Naive thymus-derived CD4-positive, alpha-beta T cell (primary cell): ENCODE results near the gene CD24. TPM values are rescaled to one million over a fixed set of nuclear protein-coding genes. Genes with fewer than 3 reads are reported as not detected.

ENCODE experiments used
- ATAC-seq: fragments of 150-1000 bp; cut with Tn5 transposase; 2 replicates; pipeline ENCODE4 v1.10.0; 2021; ENCODE audit warnings: mild to moderate bottlenecking, moderate library complexity
- CTCF ChIA-PET: fragments of 350-600 bp; sonication (Branson Sonifier 250); formaldehyde crosslinking; loops from one replicate; lab custom pipeline; 2021; ENCODE audit warnings: antibody characterized with exemption; lab: Charles Lee
- POLR2A ChIA-PET: fragments of 350-600 bp; sonication (Branson Sonifier 250); formaldehyde crosslinking; loops from one replicate; lab custom pipeline; 2021; ENCODE audit warnings: antibody characterized with exemption, inconsistent platforms; lab: Charles Lee
- DNase-seq, 9 donors: peaks; one replicate each; pipeline versions ENCODE4 v3.0.0 to v3.0.0-alpha.2; 2020 to 2022; ENCODE audit warnings: mixed read lengths in 1 of 9
- H3K27ac ChIP-seq: one replicate; pipeline ENCODE4 v1.7.0; 2013; ENCODE audit warnings: mild to moderate bottlenecking, low read depth, low read length, moderate library complexity
- H3K27me3 ChIP-seq, 2 donors: one replicate each; pipeline ENCODE4 v1.7.0; 2013; ENCODE audit warnings: low read length in 2 of 2, mild to moderate bottlenecking in 2 of 2, moderate library complexity in 2 of 2; ENCODE audit not compliant: control insufficient read depth in 2 of 2, insufficient read depth in 2 of 2
- H3K36me3 ChIP-seq, 3 experiments: 1 replicate in 2 of 3; 2 replicates in 1 of 3; pipeline ENCODE4 v1.7.0; 2013; ENCODE audit warnings: low read length in 3 of 3, mild to moderate bottlenecking in 3 of 3, moderate library complexity in 1 of 3; ENCODE audit not compliant: insufficient read depth in 3 of 3, control insufficient read depth in 2 of 3
- H3K4me1 ChIP-seq, 2 donors: one replicate each; pipeline ENCODE4 v1.7.0; 2013; ENCODE audit warnings: low read length in 2 of 2, mild to moderate bottlenecking in 2 of 2, moderate library complexity in 1 of 2; ENCODE audit not compliant: control insufficient read depth in 2 of 2, insufficient read depth in 2 of 2
- H3K4me3 ChIP-seq: 2 replicates; pipeline ENCODE4 v1.7.0; 2013; ENCODE audit warnings: mild to moderate bottlenecking, low read length
- H3K9me3 ChIP-seq, 3 experiments: 1 replicate in 2 of 3; 2 replicates in 1 of 3; pipeline ENCODE4 v1.7.0; 2013; ENCODE audit warnings: low read length in 3 of 3; ENCODE audit not compliant: control insufficient read depth in 2 of 3
- H3K27ac Mint-ChIP-seq, 9 donors: one replicate each; pipeline ENCODE4 v1.8.0; 2020 to 2022; ENCODE audit warnings: mixed read lengths in 9 of 9, mild to moderate bottlenecking in 8 of 9, moderate library complexity in 5 of 9, inconsistent platforms in 2 of 9
- H3K27me3 Mint-ChIP-seq, 5 donors: one replicate each; pipeline ENCODE4 v1.8.0; 2021 to 2022; ENCODE audit warnings: mixed read lengths in 5 of 5, mild to moderate bottlenecking in 1 of 5
- H3K36me3 Mint-ChIP-seq, 5 donors: one replicate each; pipeline ENCODE4 v1.8.0; 2020 to 2022; ENCODE audit warnings: mixed read lengths in 5 of 5, mild to moderate bottlenecking in 3 of 5, inconsistent platforms in 1 of 5
- H3K4me1 Mint-ChIP-seq, 7 donors: one replicate each; pipeline ENCODE4 v1.8.0; 2020 to 2022; ENCODE audit warnings: mixed read lengths in 7 of 7, mild to moderate bottlenecking in 3 of 7, inconsistent platforms in 1 of 7
- H3K4me3 Mint-ChIP-seq, 10 donors: one replicate each; pipeline ENCODE4 v1.8.0; 2020 to 2022; ENCODE audit warnings: mild to moderate bottlenecking in 10 of 10, mixed read lengths in 10 of 10, moderate library complexity in 6 of 10, inconsistent platforms in 2 of 10
- H3K9me3 Mint-ChIP-seq, 11 donors: one replicate each; pipeline ENCODE4 v1.8.0; 2020 to 2022; ENCODE audit warnings: mixed read lengths in 11 of 11, mild to moderate bottlenecking in 4 of 11, inconsistent platforms in 1 of 11, moderate library complexity in 1 of 11
- intact Hi-C, 2 donors: fragments of 100-400 bp; cut with micrococcal nuclease; formaldehyde crosslinking; loops; one replicate each; pipeline ENCODE4 v1.15.1; 2023
- polyA plus RNA-seq, 2 donors: library from polyadenylated mRNA; unstranded; fragments of 300-500 nt; fragmentation: Illumina TruSeq; gene quantifications; one replicate each; pipeline ENCODE4 v1.2.3, GENCODE V29; 2021
- total RNA-seq, 6 experiments: library from RNA in 5 of 6; stranded (reverse) in 5 of 6; gene quantifications; 1 replicate in 5 of 6; 2 replicates in 1 of 6; pipeline ENCODE4 v1.2.3 and lab custom pipeline; 2021 to 2026

Gene CD24
- total and polyA plus RNA-seq, 7 experiments from 2014 or later, result 0.15 to 3.5 (median 0.42) TPM

GRCh38 chr6:106964954-106965353 is 9.6 kb downstream of the CD24 start:
- DNase-seq (no peak), ATAC-seq (no peak)
- Histone ChIP-seq H3K27ac (no peak overlapping the region), H3K4me1 (no peaks in the 10 kb centered on the region), H3K9me3 (no peaks in the 10 kb centered on the region), H3K27me3 (no peaks in the 10 kb centered on the region), H3K36me3 (no peaks in the 10 kb centered on the region), H3K4me3 (no peak overlapping the region)
- intact Hi-C loops, result no loop called here
- Mint-ChIP-seq H3K9me3 (peaks cover 0 to 3% (median 0%) of the 10 kb centered on the region in 11 donors), H3K36me3 (no peaks in the 10 kb centered on the region), H3K27me3 (peaks cover 11 to 29% (median 24%) of the 10 kb centered on the region in 5 donors), H3K27ac (no peak overlapping the region), H3K4me3 (no peak overlapping the region), H3K4me1 (no peaks in the 10 kb centered on the region)
- ChIA-PET POLR2A (no interaction called here), CTCF (no interaction called here)

DNA sequence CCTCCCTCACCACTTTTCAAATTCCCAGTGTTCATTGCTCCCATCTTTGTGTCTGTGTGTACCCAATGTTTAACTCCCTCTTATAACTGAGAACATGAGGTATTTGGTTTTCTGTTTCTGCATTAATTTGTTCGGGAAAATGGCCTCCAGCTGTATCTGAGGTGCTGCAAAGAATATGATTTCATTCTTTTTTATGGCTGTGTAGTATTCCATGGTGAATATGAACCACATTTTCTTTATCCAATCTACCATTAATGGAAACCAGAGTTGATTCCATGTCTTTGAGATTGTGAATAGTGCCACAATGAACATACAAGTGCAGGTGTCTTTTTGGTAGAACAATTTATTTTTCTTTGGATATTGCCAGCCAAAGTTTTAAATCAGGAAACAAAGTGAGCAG is 10.4 kb downstream of the CD24 start:
- Mint-ChIP-seq H3K4me3 (no peak overlapping the region), H3K9me3 (peaks cover 0 to 3% (median 0%) of the 10 kb centered on the region in 11 donors), H3K4me1 (no peaks in the 10 kb centered on the region), H3K27me3 (peaks cover 3 to 27% (median 18%) of the 10 kb centered on the region in 5 donors), H3K36me3 (no peaks in the 10 kb centered on the region), H3K27ac (no peak overlapping the region)
- intact Hi-C loops, result no loop called here
- ChIA-PET POLR2A (no interaction called here), CTCF (no interaction called here)
- ATAC-seq (no peak), DNase-seq (no peak)
- no peaks in the 10 kb centered on the region for H3K36me3 ChIP-seq
- no peak overlapping the region for H3K27ac ChIP-seq
- no peaks in the 10 kb centered on the region for H3K27me3 ChIP-seq
- no peaks in the 10 kb centered on the region for H3K4me1 ChIP-seq
- no peak overlapping the region for H3K4me3 ChIP-seq
- no peaks in the 10 kb centered on the region for H3K9me3 ChIP-seq

DNA sequence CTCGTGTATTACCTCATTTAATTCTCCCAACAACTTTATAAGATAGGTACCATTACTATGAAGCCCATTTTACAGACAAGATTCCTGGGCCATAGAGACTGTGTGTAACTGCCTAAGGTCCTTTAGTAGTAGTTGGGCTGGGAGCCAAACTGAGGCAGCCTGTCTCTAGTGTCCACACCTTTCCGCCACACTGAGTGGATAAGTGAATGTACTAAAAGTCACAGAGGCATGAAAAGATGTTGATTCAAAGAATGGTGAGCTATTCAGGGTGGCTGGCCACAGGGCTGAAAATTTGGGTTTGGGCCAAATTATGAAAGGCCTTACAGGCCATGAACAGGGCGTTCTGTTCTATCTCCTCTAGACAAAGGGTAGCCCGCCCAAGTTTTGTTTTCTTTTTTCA is 11.0 kb downstream of the CD24 start:
- ChIA-PET POLR2A (no interaction called here), CTCF (interaction anchor here (0.6 kb wide), 1 partner anchor 1260 kb away, joined by 3 read pairs; no protein-coding TSS in a partner anchor)
- Histone ChIP-seq H3K4me1 (no peaks in the 10 kb centered on the region), H3K9me3 (no peaks in the 10 kb centered on the region), H3K4me3 (no peak overlapping the region), H3K27ac (no peak overlapping the region), H3K36me3 (no peaks in the 10 kb centered on the region), H3K27me3 (no peaks in the 10 kb centered on the region)
- Mint-ChIP-seq H3K27me3 (peaks cover 0 to 21% (median 16%) of the 10 kb centered on the region in 5 donors), H3K27ac (no peak overlapping the region), H3K9me3 (peaks cover 0 to 3% (median 0%) of the 10 kb centered on the region in 11 donors), H3K4me3 (no peak overlapping the region), H3K4me1 (no peaks in the 10 kb centered on the region), H3K36me3 (no peaks in the 10 kb centered on the region)
- intact Hi-C loops, result no loop called here
- no peak for DNase-seq
- ATAC-seq, result no peak

DNA sequence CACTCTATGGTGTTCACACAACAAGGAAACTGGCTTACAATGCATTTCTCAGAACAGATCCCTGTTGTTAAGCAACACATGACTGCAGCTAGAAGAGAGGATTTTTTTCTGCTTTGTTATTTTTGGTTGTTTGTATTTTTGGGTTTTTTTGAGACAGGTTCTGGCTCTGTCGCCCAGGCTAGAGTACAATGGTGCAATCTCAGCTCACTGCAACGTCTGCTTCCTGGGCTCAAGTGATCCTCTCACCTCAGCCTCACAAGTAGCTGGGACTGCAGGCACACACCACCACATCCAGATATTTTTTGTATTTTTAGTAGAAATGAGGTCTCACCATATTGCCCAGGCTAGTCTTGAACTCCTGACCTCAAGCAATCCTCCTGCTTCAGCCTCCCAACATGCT is 12.7 kb downstream of the CD24 start:
- Histone ChIP-seq H3K27me3 (no peaks in the 10 kb centered on the region), H3K9me3 (no peaks in the 10 kb centered on the region), H3K4me3 (no peak overlapping the region), H3K27ac (no peak overlapping the region), H3K36me3 (no peaks in the 10 kb centered on the region), H3K4me1 (no peaks in the 10 kb centered on the region)
- ChIA-PET CTCF (interaction anchor here (0.6 kb wide), 1 partner anchor 14 kb away, joined by 3 read pairs; no protein-coding TSS in a partner anchor), POLR2A (no interaction called here)
- Mint-ChIP-seq H3K4me1 (no peaks in the 10 kb centered on the region), H3K27me3 (peaks cover 0 to 17% (median 11%) of the 10 kb centered on the region in 5 donors), H3K4me3 (no peak overlapping the region), H3K27ac (no peak overlapping the region), H3K9me3 (peaks cover 0 to 9% (median 0%) of the 10 kb centered on the region in 11 donors), H3K36me3 (no peaks in the 10 kb centered on the region)
- ATAC-seq (no peak), DNase-seq (no peak)
- intact Hi-C loops, result no loop called here

GRCh38 chr6:106961136-106961535 is 13.4 kb downstream of the CD24 start:
- no peak overlapping the region for H3K27ac ChIP-seq
- no peak for DNase-seq
- H3K4me3 Mint-ChIP-seq, result no peak overlapping the region
- peaks cover 0 to 9% (median 0%) of the 10 kb centered on the region in 11 donors for H3K9me3 Mint-ChIP-seq
- H3K36me3 ChIP-seq, result no peaks in the 10 kb centered on the region
- peaks cover 0 to 12% (median 8%) of the 10 kb centered on the region in 5 donors for H3K27me3 Mint-ChIP-seq
- no peaks in the 10 kb centered on the region for H3K9me3 ChIP-seq
- no peak overlapping the region for H3K4me3 ChIP-seq
- no peaks in the 10 kb centered on the region for H3K27me3 ChIP-seq
- no peaks in the 10 kb centered on the region for H3K36me3 Mint-ChIP-seq
- H3K4me1 ChIP-seq, result no peaks in the 10 kb centered on the region
- intact Hi-C loops, result no loop called here
- ATAC-seq, result no peak
- H3K4me1 Mint-ChIP-seq, result no peaks in the 10 kb centered on the region
- ChIA-PET CTCF (no interaction called here), POLR2A (no interaction called here)
- no peak overlapping the region for H3K27ac Mint-ChIP-seq

DNA sequence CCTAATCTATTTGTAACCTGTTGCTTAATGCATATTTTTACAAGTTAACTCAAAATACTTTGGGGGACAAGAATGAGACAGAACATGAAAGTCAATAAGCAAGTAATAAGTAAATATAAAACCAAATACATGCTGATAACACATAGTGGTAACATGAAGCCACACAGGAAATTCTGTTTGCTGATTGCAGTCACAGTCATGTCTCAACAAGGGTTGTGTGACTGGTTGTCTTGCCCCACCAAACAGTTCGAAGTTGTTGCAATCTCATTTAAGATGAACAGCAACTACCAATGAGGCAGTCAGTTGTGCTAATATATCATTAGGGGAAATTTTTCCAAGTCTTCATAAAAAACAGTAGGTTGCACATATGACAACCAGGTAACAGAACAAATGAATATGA is 14.5 kb downstream of the CD24 start:
- H3K27me3 ChIP-seq, result no peaks in the 10 kb centered on the region
- ChIA-PET POLR2A (no interaction called here), CTCF (no interaction called here)
- peaks cover 0 to 10% (median 8%) of the 10 kb centered on the region in 5 donors for H3K27me3 Mint-ChIP-seq
- peaks cover 0 to 9% (median 0%) of the 10 kb centered on the region in 11 donors for H3K9me3 Mint-ChIP-seq
- H3K4me3 Mint-ChIP-seq, result no peak overlapping the region
- DNase-seq (no peak), ATAC-seq (no peak)
- H3K36me3 Mint-ChIP-seq, result no peaks in the 10 kb centered on the region
- intact Hi-C loops, result no loop called here
- no peak overlapping the region for H3K4me3 ChIP-seq
- H3K36me3 ChIP-seq, result no peaks in the 10 kb centered on the region
- no peak overlapping the region for H3K27ac Mint-ChIP-seq
- no peaks in the 10 kb centered on the region for H3K4me1 ChIP-seq
- no peak overlapping the region for H3K27ac ChIP-seq
- H3K4me1 Mint-ChIP-seq, result no peaks in the 10 kb centered on the region
- H3K9me3 ChIP-seq, result no peaks in the 10 kb centered on the region

- ChIA-PET CTCF (interaction anchor here (0.7 kb wide), 1 partner anchor 53 kb away, joined by 6 read pairs; no protein-coding TSS in a partner anchor), POLR2A (no interaction called here)
- Mint-ChIP-seq H3K4me1 (no peaks in the 10 kb centered on the region), H3K27ac (no peak overlapping the region), H3K4me3 (no peak overlapping the region), H3K9me3 (peaks cover 0 to 6% (median 0%) of the 10 kb centered on the region in 11 donors), H3K27me3 (peaks cover 19 to 43% (median 39%) of the 10 kb centered on the region in 5 donors), H3K36me3 (no peaks in the 10 kb centered on the region)
- no peaks in the 10 kb centered on the region for H3K36me3 ChIP-seq
- H3K4me3 ChIP-seq, result no peak overlapping the region
- no peaks in the 10 kb centered on the region for H3K27me3 ChIP-seq
- intact Hi-C loops, result no loop called here
- no peak for DNase-seq
- no peak overlapping the region for H3K27ac ChIP-seq
- ATAC-seq, result no peak
- H3K9me3 ChIP-seq, result no peaks in the 10 kb centered on the region
- no peaks in the 10 kb centered on the region for H3K4me1 ChIP-seq
These were observed 34.7 kb downstream of the CD24 start for GRCh38 chr6:106939848-106940247.
